ENCODE data around the gene ANKRD12.

The ANKRD12 gene

GRCh38 chr18:9189491-9189890 is 52.9 kb downstream of the ANKRD12 start:
- DNase-seq = no peak

DNA sequence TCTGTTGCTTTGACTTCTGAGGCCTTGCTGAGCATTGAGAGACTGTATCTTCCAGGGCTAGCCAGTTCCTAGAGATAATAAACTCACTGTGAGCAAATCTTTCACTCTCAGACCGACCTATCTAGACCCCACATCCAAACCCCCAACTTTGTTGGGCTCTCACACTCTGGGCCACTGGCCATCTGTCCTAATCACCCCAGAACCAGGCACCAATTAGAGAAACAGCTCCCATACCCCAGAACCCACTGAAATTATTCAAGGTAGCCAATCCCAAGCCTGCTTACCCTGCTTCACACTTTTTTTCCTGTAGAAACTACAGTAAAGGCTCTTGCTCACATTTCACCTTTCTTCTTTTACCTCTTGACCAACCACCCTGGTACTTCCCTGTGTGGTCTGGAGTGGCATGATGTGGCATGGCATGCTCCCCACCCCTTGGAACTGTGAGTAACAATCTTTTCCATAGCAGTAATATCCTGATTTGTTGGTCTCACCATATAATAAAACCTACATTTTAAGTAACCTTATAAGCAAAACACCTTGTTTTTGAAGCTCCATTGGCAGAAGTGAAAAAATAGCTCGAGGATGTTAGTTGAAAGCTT is 55.2 kb downstream of the ANKRD12 start:
- no peak for DNase-seq

DNA sequence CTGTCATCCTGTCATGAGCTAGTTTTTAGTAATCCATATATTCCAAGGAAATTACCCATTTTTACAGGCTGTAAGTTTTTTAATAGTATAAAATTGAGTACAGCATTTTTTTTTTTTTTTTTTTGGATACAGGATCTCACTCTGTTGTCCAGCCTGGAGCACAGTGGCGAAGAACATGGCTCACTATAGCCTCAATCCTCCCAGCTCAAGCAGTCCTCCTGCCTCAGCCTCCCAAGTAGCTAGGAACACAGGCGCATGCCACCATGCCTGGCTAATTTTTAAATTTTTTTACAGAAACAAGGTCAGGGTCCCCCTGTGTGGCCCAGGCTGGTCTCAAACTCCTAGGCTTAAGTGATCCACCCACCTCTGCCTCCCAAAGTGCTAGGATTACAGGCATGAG is 56.5 kb downstream of the ANKRD12 start:
- DNase-seq = no peak

- no peak for DNase-seq
These were observed 60.0 kb downstream of the ANKRD12 start for GRCh38 chr18:9196568-9196967.

DNA sequence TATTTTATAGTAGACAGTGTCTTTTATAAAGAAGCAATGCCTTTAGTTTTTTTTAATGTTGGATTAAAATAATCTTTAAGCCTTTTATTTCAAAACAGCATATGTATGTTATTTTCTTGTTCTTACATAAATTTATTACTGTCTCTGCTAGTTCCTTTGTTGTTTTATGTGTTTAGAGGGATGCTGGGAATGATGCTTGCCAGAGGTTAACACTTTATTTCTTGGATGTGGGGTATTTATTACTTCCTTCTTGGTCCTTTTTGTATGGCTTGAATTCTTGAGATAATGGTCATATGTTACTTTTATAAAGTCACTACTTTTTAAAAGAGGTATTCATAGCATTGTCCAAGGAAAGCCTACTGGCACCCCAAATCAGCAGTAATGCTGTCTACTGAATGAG is 63.1 kb downstream of the ANKRD12 start:
- no peak for DNase-seq

DNA sequence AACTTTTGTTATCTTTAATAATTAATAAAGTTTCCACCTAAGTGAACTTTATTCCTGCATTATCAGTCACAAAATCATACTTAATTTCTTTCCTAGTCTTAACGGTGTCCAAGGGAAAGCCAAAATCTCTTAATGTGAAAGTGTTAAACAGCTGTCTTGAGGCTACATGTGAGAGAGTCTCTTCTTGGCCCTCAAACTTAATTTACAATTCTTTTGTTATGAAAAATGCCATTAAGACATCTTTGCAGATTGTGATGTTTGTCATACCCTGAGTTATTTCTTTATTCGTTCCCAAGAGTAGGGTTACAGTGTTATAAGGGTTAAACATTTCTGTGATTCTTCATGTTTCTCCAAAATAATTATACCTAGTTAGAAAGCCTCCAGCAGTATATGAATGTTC is 64.6 kb downstream of the ANKRD12 start:
- DNase-seq = no peak

DNA sequence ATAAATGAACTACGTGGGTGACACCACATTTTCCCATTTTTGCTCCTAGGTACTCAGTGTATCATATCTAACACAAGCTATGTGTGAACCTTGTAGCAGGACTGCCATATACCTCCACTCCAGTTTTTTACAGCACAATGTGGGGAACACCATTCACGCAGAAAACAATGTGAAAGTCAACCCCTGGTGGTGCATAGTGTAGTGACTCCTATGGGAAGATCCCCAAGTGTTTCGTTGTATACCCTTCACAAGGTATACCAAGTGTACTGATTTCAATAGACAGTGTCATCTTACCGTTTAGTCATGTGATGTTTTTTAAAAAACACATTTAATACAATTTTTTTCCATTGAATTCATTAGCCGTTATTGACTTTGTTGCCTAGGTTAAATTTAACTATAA is 68.1 kb downstream of the ANKRD12 start:
- no peak for DNase-seq

DNA sequence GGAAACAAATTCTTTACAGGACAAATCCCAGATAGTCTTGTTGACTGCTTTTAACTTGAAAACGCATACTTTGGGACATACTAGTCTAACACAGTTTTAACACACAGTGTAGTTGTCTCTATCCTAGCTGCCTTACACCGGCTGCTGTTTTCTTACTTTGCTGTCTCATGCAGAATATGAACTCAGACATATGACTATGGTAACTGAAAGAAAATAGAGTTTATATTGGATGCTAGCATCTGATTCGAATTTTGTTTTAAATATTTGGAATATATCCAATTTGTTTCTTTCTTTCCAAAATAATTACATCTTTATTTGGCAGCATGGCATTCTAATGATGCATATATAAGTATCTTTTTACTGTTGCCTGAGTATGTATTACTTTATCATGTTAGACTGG is 69.8 kb downstream of the ANKRD12 start:
- no peak for DNase-seq

DNA sequence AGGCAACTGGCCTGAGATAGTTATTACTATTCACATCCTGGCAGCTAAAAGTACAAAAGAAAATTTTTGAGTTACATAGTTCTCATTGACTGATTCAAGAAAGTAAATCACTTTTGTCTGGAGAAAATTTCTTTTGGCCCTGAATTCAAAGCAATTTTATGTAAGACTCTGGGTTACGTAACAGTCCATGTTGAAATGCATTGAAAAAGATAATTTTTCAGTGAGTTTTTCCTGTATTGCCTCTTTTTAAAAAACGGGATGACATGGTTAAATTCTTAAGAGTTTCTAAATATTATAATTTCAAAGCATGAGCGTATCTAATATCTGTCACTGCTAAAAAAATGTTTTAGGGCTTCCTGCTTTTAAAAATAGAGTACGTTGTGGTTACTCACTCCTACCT is 72.7 kb downstream of the ANKRD12 start:
- DNase-seq = no peak

- no peak for DNase-seq
These were observed 74.4 kb downstream of the ANKRD12 start for GRCh38 chr18:9210966-9211365.

DNA sequence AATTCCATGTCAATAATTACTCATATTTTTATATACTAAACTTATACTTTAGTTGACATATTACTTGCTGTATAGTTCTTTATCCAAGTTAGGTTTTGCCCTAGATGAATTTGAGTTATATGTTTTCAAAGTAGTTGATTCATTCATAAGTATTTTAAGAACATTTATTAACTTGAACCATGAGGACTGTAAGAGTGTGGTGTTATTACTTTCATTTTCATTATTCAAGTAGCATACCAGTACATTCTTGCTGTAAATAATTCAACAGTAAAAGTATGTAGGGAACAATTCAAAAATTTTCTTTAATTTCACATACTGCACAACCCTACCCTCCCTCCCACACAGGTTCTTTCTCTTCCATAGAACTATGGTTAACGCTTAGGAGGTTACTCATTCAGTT is 75.4 kb downstream of the ANKRD12 start:
- no peak for DNase-seq

- DNase-seq = no peak
These were observed 78.8 kb downstream of the ANKRD12 start for GRCh38 chr18:9215221-9215933.

- DNase-seq = no peak
These were observed 79.9 kb downstream of the ANKRD12 start for GRCh38 chr18:9216459-9216858.

DNA sequence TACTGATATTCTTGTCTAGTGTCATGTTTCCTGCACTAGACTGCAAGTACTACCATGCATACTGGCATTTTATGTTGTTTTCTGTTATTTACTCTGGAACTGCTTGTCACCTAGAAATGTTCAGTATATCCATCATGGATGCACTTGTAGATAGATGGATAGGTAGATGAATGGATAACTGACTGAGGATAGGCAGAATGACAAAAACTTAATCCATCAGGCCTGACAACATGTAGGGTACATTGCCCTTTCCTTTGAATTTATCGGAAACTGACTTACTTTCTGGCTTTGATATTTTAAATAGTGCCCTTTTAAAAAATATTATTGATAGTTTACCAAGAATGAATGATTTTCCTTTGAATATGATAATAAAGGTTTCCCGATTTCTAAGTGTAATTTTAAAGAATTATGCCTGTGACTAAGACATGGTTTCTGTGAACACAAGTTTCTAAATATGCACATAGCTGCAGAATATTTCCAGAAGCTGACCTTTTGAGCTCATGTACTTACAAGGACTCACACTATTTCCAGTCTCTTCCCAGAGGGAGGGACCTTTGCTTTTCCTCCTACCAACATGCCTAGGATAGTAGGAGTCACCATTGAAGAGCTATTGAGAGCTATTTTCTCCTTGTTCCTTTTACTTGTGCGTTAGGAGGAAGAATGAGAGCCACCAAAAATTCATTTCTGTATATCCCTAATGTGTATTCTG is 81.3 kb downstream of the ANKRD12 start:
- DNase-seq = no peak

GRCh38 chr18:9221040-9221439 is 84.5 kb downstream of the ANKRD12 start:
- no peak for DNase-seq

DNA sequence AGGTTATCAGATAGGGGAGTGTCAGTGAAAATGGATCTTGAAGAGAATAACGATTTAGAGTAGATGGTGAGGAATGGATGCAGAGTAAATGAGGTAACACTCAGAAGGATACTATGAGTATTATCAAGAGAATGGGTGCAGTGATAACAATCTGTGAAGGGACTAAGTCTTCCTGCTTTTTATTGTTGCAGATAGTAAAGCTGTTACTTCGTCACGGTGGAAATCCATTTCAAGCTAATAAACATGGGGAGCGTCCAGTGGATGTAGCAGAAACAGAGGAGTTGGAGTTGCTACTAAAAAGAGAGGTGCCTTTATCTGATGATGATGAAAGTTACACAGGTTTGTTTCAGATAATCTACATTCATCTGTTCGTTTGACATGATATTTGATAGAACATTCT is 85.1 kb downstream of the ANKRD12 start:
- DNase-seq = no peak

- no peak for DNase-seq
These were observed 86.8 kb downstream of the ANKRD12 start for GRCh38 chr18:9223356-9223755.

GRCh38 chr18:9226463-9226862 is 89.9 kb downstream of the ANKRD12 start:
- DNase-seq = no peak

DNA sequence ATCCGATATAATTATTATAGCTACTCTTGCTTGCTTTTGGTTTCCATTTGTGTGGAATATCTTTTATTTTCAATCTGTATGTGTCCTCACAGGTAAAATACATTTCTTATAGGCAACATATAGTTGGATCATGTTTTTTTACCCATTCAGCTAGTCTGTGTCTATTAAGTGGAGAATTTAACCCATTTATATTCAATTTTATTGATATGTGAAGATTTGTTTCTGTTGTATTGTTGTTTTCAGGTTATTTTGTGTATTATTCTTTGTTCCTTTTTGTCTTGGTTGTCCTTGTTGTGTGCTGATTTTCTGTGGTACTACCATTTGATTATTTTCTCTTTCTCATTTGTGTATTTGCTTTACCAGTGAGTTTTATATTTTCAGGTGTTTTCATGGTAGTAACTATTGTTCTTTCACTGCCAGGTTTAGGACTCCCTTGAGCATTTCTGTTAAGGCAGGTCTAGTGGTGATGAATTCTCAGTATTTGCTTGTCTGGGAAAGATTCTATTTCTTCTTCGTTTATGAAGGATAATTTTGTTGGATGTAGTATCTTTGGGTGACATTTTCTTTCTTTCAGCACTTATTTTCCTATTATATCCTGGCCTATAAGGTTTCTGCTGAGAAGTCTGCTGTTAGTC is 95.4 kb downstream of the ANKRD12 start:
- no peak for DNase-seq

DNA sequence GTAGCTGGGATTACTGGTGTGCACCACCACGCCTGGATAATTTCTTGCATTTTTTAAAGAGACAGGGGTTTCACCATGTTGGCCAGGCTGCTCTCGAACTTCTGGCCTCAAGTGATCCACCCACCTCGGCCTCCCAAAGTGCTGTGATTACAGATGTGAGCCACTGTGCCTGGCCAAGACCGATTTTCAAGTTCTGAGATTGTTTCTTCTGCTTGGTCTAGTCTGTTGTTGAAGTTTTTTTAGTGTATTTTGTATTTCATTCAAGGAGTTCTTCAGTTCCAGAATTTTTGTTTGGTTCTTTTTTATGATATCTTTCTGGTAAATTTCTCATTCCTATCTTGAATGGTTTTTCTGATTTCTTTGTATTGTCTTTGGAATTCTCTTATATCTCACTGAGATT is 96.4 kb downstream of the ANKRD12 start:
- DNase-seq = no peak

- no peak for DNase-seq
These were observed 97.3 kb downstream of the ANKRD12 start for GRCh38 chr18:9233771-9234440.

- no peak for DNase-seq
These were observed 97.9 kb downstream of the ANKRD12 start for GRCh38 chr18:9234528-9234927.

DNA sequence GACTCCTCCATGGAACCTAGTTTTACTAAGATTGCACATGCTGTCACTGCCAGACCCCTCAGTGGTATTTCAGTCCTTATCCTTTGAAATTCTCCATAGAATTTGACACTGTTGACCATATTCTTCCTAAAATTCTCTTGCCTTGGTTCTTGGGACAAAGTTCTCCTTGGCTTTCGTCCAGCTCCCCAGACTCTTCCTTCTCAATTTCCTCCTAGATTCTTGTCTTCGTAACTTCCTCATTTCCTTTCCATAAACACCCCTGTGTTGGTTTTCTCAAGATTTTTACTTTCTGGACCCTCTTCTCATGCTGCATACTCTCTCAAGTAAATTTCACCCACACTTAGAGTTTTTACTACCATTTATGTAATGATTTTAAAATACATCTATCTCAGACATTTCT is 101.4 kb downstream of the ANKRD12 start:
- DNase-seq = no peak

All from activated CD4-positive, alpha-beta T cell treated with anti-CD3 and anti-CD28 coated beads, Interleukin-2, amount 50 U/mL, for 1 hour (primary cell).